HG02588 (cell line): ENCODE measurements around the gene LMBRD2.
A peak's percentile ranks its signal among the peaks of the same experiment; 100 is the strongest.
"Not testable (repeated sequence)": the region's sequence is repeated elsewhere in the genome, so short reads cannot be mapped to it uniquely, and the experiment has no call there.

ENCODE experiments used
- ATAC-seq: cut with Tn5 transposase; IDR thresholded peaks from one replicate; pipeline ENCODE4 v1.9.1; 2021; ENCODE audit warnings: mild to moderate bottlenecking, moderate library complexity; ENCODE audit not compliant: unreplicated experiment

Gene LMBRD2

DNA sequence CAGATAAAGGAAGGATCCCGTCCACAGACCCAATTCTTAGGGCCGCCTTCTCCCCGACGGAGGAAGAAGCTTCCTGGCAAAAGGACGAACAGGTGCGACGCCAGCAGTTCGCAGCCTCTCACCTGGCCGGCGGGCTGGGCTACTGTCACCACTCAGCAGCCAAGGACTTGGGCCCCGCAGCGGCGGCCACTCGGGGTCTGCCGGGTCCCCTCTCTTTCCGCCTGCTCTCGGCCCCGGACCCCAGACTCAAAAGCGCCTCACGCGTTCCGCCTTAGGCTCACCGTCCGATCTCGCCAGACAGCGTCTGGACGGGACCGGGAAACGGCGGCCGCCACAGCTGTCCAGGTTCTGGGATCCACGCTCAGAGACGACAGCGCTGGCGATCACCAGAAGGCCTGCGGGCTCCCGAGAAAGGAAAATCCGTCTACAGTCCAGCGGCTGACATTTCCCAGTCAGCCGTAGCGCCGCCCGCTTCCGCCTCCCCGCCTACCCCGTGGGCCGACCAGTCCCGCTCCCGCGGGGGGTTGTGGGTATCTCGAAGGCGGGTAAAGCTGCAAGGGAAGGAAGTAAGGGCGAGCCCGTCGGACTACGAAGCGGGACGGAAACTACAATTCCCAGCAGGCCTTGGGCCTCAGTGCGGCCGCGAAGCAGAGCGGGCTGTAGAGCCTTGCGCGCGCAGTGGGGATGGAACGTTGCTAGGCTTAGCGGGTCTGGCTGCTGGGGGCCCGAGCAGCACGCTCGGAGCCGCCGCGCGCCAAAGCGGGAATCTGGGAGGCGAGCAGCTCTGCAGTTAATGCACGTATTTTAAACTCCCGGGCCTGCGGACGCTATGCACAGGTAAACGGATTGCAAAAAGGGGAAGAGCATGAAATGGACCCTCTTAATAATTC lies at the start of gene LMBRD2, which contains the start of gene SKP2:
Gene LMBRD2 (minus strand): TSS at position 454 of the 890 bp plus-strand sequence. CDS start 8,538 bp downstream, outside the sequence.
Gene SKP2 (plus strand): TSS at position 678 of the 890 bp plus-strand sequence. CDS start 152 bp downstream, at position 830.
- ATAC-seq: peak; percentile 99

DNA sequence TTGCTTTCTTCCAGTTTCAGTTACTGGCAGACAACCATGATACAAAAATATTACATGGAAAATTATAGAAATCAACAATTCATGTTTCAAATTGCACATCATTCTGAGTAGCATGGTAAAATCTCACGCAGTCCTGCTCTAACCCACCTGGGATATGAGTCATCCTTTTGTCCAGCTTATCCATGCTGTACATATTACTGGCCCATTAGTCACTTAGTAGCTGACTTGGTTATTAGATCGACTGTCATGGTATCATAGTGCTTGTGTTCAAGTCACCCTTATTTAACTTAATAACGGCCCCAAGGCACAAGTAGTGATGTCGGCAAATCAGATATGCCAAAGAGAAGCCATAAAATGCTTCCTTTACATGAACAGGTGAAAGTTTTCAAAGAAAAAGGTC lies 48.8 kb upstream of the LMBRD2 start:
- ATAC-seq: no peak

DNA sequence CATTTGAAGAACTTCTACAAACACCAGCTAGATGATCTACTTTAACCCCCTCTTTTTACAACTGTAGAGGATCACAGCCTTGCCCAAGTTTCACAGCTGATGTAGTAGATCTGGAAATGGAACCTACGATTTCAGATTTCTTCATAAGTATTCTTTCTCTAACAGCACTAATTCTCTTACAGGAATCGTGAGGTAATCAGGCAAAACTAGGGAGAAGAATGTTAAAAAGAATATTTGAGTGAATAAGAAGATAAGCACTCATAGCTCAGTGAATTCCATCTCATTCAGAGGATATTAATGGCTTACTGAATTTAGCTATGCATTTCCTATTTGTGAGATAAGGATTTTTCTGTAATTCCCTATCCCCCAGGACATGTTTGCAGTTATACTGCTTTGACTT lies 47.9 kb upstream of the LMBRD2 start:
- no peak for ATAC-seq

DNA sequence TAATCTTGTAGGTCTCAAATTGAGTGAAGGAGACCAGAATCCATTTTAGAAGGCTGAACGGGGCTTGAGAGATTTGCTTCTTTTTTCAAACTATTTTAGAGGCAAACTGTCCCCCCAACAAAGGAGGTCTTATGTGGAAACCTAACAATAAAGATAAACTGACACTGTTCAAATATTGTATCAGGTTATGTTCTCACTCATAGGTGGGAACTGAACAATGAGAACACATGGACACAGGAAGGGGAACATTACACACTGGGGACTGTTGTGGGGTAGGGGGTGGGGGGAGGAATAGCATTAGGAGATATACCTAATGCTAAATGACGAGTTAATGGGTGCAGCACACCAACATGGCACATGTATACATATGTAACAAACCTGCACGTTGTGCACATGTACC lies 47.1 kb upstream of the LMBRD2 start:
- ATAC-seq: not testable (repeated sequence)

DNA sequence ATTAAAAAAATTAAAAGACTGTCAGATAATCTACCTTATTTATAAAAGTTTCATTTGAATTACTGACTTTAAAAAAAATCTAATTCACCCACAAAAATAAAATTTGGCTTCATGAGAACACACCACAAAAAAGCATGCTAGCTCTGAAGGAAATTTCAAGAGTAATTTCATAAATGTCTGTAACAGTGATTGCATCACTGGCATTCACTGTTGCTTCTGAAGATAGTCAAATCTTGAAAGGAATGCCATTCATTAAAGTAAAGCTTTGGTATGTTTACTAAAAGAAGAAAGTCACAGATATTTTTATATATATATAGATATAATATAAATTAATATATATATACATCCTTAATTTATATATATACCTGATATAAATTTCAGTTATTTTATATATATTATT lies 46.6 kb upstream of the LMBRD2 start:
- no peak for ATAC-seq

DNA sequence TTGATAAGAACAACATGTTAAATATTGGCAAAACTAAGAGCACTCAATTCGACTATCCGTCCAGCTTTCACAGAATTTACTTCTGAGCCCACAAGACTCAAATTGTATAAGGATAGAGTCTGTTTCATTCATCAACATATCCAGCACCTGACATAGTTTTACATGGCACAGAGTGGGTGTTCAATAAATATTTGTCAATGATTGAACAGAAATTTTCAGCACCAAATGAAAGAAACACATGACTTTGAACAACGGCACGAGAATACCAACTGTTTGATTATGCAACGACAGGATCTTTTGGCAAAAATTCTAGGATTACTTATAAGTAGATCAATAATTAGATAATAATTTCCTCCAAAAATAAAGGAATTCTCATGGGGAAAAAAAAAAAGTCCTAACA lies 42.1 kb upstream of the LMBRD2 start:
- ATAC-seq: no peak

- ATAC-seq: not testable (repeated sequence)
These were observed 32.7 kb upstream of the LMBRD2 start for GRCh38 chr5:36184408-36184807.

DNA sequence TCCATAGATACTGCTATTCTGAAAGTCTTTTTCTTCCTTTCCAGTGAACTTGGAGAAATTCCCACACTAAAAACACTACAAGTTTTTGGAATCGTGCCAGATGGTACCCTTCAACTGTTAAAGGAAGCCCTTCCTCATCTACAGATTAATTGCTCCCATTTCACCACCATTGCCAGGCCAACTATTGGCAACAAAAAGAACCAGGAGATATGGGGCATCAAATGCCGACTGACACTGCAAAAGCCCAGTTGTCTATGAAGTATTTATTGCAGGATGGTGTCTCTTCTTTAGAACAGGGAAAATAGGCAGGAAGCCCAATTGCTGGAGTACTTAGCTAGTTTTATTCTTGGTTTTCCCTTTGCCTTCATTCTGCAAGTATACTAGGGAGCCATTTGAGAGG lies 30.1 kb upstream of the LMBRD2 start:
- ATAC-seq: no peak

GRCh38 chr5:36180556-36181350 lies 29.1 kb upstream of the LMBRD2 start:
- ATAC-seq: no peak

DNA sequence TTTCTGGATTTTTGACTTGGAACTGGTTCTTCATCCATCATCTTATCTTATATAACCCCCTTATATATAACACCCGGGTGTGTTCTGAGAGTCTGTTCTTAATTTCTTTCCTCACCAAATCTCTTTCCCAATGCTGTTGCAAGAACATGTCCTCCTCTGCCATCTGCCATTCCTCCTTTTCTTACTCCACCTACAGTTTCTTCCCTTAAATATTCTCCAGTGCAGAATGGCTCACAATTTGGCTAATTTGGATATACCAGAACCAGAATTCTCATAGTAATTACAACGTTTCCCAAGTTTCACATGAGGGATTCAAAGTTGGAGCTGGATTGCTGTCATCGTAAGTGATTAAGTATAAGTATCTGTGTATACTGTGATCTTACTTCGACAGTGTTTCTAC lies 28.3 kb upstream of the LMBRD2 start:
- no peak for ATAC-seq

DNA sequence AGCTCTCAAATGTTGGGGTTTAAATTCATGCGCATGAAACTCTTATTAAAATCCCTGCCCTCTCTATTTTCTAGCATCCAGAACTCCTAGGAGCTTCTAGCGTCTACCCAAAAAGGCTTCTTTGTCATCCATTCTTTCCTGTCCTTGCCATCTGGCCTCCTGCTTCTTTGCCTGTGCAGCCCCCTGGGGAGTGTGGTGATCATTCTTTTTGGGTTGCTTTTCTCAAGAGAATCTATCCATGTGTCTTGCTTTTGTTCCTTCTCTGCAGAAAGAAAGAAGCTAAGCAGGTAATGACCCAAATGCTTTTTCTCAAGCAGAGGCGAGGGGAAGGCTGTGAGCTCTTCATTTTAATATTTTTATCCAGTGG lies 26.8 kb upstream of the LMBRD2 start:
- no peak for ATAC-seq

- no peak for ATAC-seq
These were observed 26.2 kb upstream of the LMBRD2 start for GRCh38 chr5:36177715-36178523.

GRCh38 chr5:36177154-36177553 lies 25.5 kb upstream of the LMBRD2 start:
- ATAC-seq: peak; percentile 99

DNA sequence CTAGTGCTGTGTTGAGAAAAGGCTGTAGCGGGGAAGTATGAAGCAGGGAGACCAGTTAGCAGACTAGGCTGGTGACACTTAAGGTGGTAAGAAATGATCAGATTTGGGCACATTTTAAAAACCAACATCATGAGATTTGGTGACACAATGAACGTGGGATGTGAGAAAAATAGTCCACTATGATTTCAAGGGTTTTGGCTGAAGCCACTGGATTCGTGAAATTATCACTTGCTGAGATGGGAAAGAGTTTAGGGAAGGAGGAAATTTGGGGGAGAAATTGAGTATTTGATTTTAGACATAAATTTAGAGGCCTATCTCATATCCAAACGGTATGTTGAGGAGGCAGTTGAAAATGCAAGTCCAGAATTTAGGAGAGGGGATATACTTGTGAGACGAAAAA lies 23.4 kb upstream of the LMBRD2 start:
- no peak for ATAC-seq

- no peak for ATAC-seq
These were observed 22.4 kb upstream of the LMBRD2 start for GRCh38 chr5:36174119-36174518.

- ATAC-seq: no peak
These were observed 21.7 kb upstream of the LMBRD2 start for GRCh38 chr5:36173426-36173825.

DNA sequence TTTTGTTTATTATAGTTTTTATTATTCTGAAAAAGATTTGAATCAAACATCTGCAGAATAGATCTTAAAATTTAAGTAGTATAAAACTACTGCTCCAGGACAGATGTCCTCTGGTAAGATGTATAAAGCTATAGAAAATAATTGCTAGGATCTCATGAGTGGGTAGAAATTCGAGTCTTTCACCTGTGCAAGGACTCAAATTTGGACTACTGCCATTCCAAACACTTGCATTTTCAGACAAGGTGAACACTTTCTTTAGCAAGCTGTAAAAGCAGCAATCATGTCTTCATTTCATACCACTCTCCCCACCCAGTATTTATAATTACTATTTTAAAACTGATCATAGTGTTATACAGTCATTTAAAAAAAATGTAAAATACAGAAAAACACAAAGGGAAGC lies 20.9 kb upstream of the LMBRD2 start:
- ATAC-seq: no peak

- ATAC-seq: no peak
These were observed 19.2 kb upstream of the LMBRD2 start for GRCh38 chr5:36170832-36171424.

DNA sequence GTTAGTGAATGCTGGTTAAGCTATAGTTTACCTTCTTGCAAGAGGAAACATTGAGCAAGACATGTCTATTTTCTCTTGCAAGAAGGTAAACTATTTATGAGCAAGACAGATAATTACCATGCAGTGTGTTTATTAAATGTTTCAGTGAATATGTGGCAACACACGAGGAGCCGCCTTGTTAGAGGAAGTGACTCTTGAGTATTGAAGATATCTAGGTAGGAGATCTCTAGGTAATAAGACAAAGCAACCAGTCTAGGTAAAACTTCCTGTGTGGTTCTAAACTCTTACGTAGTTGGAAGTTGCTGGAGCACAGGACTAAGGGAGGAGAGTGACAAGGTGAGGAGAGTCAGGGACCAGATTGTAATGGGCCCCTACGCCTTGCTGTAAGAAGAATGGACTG lies 17.1 kb upstream of the LMBRD2 start:
- no peak for ATAC-seq

DNA sequence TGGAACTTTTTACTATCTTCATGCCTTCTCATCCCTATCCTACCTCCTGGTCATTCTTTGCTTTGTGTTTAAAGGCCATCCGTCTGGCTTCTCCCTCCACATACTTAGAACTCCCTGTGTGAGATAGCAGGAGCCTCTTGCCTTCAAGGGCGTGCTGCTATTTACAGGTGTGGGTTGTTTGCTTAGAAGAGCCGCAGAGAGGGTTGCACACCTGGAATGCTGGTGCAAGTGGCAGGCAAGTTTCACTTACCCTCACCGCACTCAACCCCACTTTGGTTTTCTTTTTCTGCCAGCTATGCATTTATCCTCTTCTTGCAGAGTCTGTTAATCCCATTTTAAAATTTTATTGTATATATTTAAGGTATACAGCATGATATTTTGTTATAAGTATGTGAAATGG lies 12.8 kb upstream of the LMBRD2 start:
- no peak for ATAC-seq
